Astrocyte (in vitro differentiated cells and primary cell): Measurements from ENCODE around the gene WDSUB1.

Experiments
- CTCF ChIP-seq: IDR thresholded peaks from 2 replicates; pipeline ENCODE4 v1.5.1; 2011; ENCODE audit warnings: low read depth, mild to moderate bottlenecking, inconsistent platforms, low read length, moderate library complexity; ENCODE audit not compliant: insufficient read depth
- EZH2 ChIP-seq: IDR thresholded peaks from 2 replicates; pipeline ENCODE4 v1.6.1; 2012; ENCODE audit warnings: mild to moderate bottlenecking, low read length, inconsistent platforms; ENCODE audit not compliant: insufficient read depth

GRCh38 chr2:159187106-159187505 is 99.4 kb downstream of the WDSUB1 start:
- TF ChIP-seq CTCF (no peak), EZH2 (no peak)
